ENCODE results near the gene SARDH. TPM values are rescaled to one million over a fixed set of nuclear protein-coding genes. Genes with fewer than 3 reads are reported as not detected.

The SARDH gene
- total and polyA plus RNA-seq, 9 of the 15 experiments (the other 6 are each of a cell fraction or from before 2014, with no cell fraction given) = 0.14 TPM; not detected in 8

GRCh38 chr9:133621725-133622267 lies 116.4 kb downstream of the SARDH start:
- no peak overlapping the region for H3K27ac ChIP-seq (ENCODE audit: extremely low read depth, low read depth, low read length)
- FAIRE-seq (no peak), ATAC-seq (no peak), DNase-seq (ENCODE audit: extremely low read depth in 1 of 4, low spot score in 3 of 4) (no peak)
- H3K9me1 ChIP-seq (ENCODE audit: control insufficient read depth, insufficient read depth, low read length) = no peaks in the 10 kb centered on the region
- H2AFZ ChIP-seq (ENCODE audit: low read depth, low read length) = no peak overlapping the region
- BruUV-seq (replicated peaks) = no TSS peak
- 0 out of 2 replicates have a peak, but pooled peaks cover 4% of the 10 kb centered on the region for H4K20me1 ChIP-seq (replicated peaks; ENCODE audit: control insufficient read depth, insufficient read depth, low read length)
- no peak overlapping the region for H3K4me3 ChIP-seq
- H3K9ac ChIP-seq (ENCODE audit: insufficient read depth in 1 of 2, low read depth in 2 of 2, low read length in 2 of 2) = no peak overlapping the region
- intact Hi-C loops (cut with micrococcal nuclease) = no loop called here
- H3K9me3 ChIP-seq (replicated peaks; ENCODE audit: control insufficient read depth, insufficient read depth, low read depth, low read length) = no peaks in the 10 kb centered on the region
- in situ Hi-C loops (cut with MboI) = no loop called here
- H3K4me2 ChIP-seq (ENCODE audit: insufficient read depth, low read length) = no peak overlapping the region
- H3K4me1 ChIP-seq (replicated peaks in 1 of 2; ENCODE audit: control insufficient read depth in 2 of 2, insufficient read depth in 2 of 2, low read length in 2 of 2) = no peaks in the 10 kb centered on the region
- 2% methylated on average over 11 of the region's 11 CpGs for WGBS (ENCODE audit: insufficient coverage, low coverage, missing lambda C conversion rate)
- no peaks in the 10 kb centered on the region for H3K36me3 ChIP-seq (ENCODE audit: control insufficient read depth, insufficient read depth, low read length)
- H3K27me3 ChIP-seq (ENCODE audit: control insufficient read depth in 2 of 2, insufficient read depth in 2 of 2, low read length in 2 of 2) = peaks cover 6 to 31% of the 10 kb centered on the region in 2 experiments; a peak in 3 of 5 replicates
- no peaks in the 10 kb centered on the region for H3K79me2 ChIP-seq (ENCODE audit: control insufficient read depth, insufficient read depth, low read length)
- CTCF ChIA-PET (ENCODE audit: low intra/inter-chr PET ratio) = no interaction called here
- POLR2A ChIA-PET = no interaction called here
- TF ChIP-seq ZNF311 (CRISPR knock-in tag; IDR thresholded peaks at IDR 0.05) = no peak
- TF ChIP-seq TSHZ1 (CRISPR knock-in tag; IDR thresholded peaks at IDR 0.05) = no peak
- no peak for TF ChIP-seq MTA2 (IDR thresholded peaks at IDR 0.05; ENCODE audit: low read depth)
- no peak for TF ChIP-seq RBBP5 (IDR thresholded peaks at IDR 0.05; ENCODE audit: borderline replicate concordance, insufficient read depth, low read length, poor library complexity, severe bottlenecking)
- TF ChIP-seq ZNF280A (IDR thresholded peaks at IDR 0.05; ENCODE audit: low read depth, partially characterized antibody) = no peak
- TF ChIP-seq ARID1B (IDR thresholded peaks at IDR 0.05) = no peak
- TF ChIP-seq ZNF41 (CRISPR knock-in tag; conservative IDR thresholded peaks at IDR 0.05) = no peak
- no peak for TF ChIP-seq FOSL1 (tag; conservative IDR thresholded peaks at IDR 0.05)
- no peak for TF ChIP-seq ZSCAN29 (IDR thresholded peaks at IDR 0.05)
- no peak for TF ChIP-seq ZNF197 (CRISPR knock-in tag; IDR thresholded peaks at IDR 0.05; ENCODE audit: low read depth)
- TF ChIP-seq ZBTB8A (IDR thresholded peaks at IDR 0.05; ENCODE audit: partially characterized antibody) = no peak
- TF ChIP-seq MAZ (CRISPR knock-in tag; conservative IDR thresholded peaks at IDR 0.05 in 1 of 2, IDR thresholded peaks at IDR 0.05 in 1 of 2) = no peak
- TF ChIP-seq FOXP4 (CRISPR knock-in tag; IDR thresholded peaks at IDR 0.05; ENCODE audit: borderline replicate concordance) = no peak
- TF ChIP-seq NFE2L1 (tag; IDR thresholded peaks at IDR 0.05; ENCODE audit: borderline replicate concordance, low read depth) = no peak
- no peak for TF ChIP-seq PHTF2 (CRISPR knock-in tag; IDR thresholded peaks at IDR 0.05)
- TF ChIP-seq ZFP30 (CRISPR knock-in tag; IDR thresholded peaks at IDR 0.05; ENCODE audit: borderline replicate concordance) = no peak
